Activated CD4-positive, alpha-beta T cell treated with anti-CD3 and anti-CD28 coated beads for 48 hours (primary cell): ENCODE results near the gene GNG12.

ENCODE experiments used
- DNase-seq: peaks from one replicate; pipeline ENCODE4 v3.0.0-alpha.2; 2020

GNG12 gene

GRCh38 chr1:67839826-67840225 is 6.6 kb upstream of the GNG12 start:
- no peak for DNase-seq

- DNase-seq = no peak
Measured at GRCh38 chr1:67838180-67838910, 5.1 kb upstream of the GNG12 start.

GRCh38 chr1:67836769-67837168 is 3.5 kb upstream of the GNG12 start:
- no peak for DNase-seq

- DNase-seq = no peak
Measured at GRCh38 chr1:67835663-67836452, 2.6 kb upstream of the GNG12 start.

GRCh38 chr1:67834246-67834877 is 1.1 kb upstream of the GNG12 start:
- no peak for DNase-seq

GRCh38 chr1:67833602-67833940 is 304 bp upstream of the GNG12 start:
- DNase-seq = no peak

- DNase-seq = no peak
Measured at GRCh38 chr1:67831850-67832513, 1.3 kb downstream of the GNG12 start.

GRCh38 chr1:67830928-67831830 is 2.1 kb downstream of the GNG12 start:
- no peak for DNase-seq

- DNase-seq = no peak
Measured at GRCh38 chr1:67830226-67830625, 3.0 kb downstream of the GNG12 start.

- DNase-seq = no peak
Measured at GRCh38 chr1:67827688-67828087, 5.6 kb downstream of the GNG12 start.

- DNase-seq = no peak
Measured at GRCh38 chr1:67825591-67825990, 7.7 kb downstream of the GNG12 start.

- no peak for DNase-seq
Measured at GRCh38 chr1:67824766-67825165, 8.5 kb downstream of the GNG12 start.

- DNase-seq = no peak
Measured at GRCh38 chr1:67823615-67824014, 9.7 kb downstream of the GNG12 start.

GRCh38 chr1:67821263-67821662 is 12.0 kb downstream of the GNG12 start:
- no peak for DNase-seq

GRCh38 chr1:67818725-67819301 is 14.5 kb downstream of the GNG12 start:
- DNase-seq = no peak

GRCh38 chr1:67818162-67818561 is 15.1 kb downstream of the GNG12 start:
- no peak for DNase-seq

GRCh38 chr1:67817319-67817718 is 15.9 kb downstream of the GNG12 start:
- no peak for DNase-seq

GRCh38 chr1:67816506-67816905 is 16.8 kb downstream of the GNG12 start:
- no peak for DNase-seq

- DNase-seq = no peak
Measured at GRCh38 chr1:67816095-67816475, 17.2 kb downstream of the GNG12 start.

- DNase-seq = no peak
Measured at GRCh38 chr1:67815303-67816094, 17.8 kb downstream of the GNG12 start.

- no peak for DNase-seq
Measured at GRCh38 chr1:67814121-67814772, 19.0 kb downstream of the GNG12 start.
